GM12872 (cell line): Measurements from ENCODE around the gene TOPAZ1.

Experiments
- TF ChIP-seq, protein P1 (sequence below): IDR thresholded peaks from 3 replicates; pipeline ENCODE4 v1.5.1; 2011; ENCODE audit warnings: low read depth, mild to moderate bottlenecking, low read length, moderate library complexity; ENCODE audit not compliant: insufficient read depth

Gene TOPAZ1

DNA sequence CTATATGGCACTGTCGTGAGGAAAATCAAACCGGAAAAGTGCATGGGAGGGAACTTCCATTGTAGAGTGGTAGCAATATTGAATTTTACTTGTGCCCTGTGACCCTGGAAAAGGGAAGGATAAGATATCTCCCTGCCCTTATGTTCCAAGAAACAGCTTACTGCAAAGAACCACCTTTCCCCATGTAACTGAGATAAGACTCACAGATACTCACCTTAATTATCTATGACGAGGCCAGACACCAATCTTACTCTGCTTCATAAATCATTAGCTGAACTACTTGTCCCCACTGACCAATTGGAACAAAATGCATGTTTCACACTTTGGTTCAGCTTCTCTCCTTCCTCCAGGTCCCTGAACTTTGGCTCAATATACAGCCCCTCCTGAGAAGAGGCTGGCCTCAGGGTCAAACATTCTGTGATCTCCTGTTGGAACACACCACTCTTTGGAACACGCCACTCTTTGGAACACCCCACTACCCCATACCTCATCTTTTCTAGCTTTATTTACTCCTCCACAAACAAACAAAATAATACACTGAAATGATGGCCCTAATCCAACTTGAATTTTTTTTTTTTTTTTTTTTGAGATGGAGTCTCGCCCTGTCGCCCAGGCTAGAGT lies 6.9 kb upstream of the TOPAZ1 start:
- TF ChIP-seq, protein P1, sequence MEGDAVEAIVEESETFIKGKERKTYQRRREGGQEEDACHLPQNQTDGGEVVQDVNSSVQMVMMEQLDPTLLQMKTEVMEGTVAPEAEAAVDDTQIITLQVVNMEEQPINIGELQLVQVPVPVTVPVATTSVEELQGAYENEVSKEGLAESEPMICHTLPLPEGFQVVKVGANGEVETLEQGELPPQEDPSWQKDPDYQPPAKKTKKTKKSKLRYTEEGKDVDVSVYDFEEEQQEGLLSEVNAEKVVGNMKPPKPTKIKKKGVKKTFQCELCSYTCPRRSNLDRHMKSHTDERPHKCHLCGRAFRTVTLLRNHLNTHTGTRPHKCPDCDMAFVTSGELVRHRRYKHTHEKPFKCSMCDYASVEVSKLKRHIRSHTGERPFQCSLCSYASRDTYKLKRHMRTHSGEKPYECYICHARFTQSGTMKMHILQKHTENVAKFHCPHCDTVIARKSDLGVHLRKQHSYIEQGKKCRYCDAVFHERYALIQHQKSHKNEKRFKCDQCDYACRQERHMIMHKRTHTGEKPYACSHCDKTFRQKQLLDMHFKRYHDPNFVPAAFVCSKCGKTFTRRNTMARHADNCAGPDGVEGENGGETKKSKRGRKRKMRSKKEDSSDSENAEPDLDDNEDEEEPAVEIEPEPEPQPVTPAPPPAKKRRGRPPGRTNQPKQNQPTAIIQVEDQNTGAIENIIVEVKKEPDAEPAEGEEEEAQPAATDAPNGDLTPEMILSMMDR = no peak

DNA sequence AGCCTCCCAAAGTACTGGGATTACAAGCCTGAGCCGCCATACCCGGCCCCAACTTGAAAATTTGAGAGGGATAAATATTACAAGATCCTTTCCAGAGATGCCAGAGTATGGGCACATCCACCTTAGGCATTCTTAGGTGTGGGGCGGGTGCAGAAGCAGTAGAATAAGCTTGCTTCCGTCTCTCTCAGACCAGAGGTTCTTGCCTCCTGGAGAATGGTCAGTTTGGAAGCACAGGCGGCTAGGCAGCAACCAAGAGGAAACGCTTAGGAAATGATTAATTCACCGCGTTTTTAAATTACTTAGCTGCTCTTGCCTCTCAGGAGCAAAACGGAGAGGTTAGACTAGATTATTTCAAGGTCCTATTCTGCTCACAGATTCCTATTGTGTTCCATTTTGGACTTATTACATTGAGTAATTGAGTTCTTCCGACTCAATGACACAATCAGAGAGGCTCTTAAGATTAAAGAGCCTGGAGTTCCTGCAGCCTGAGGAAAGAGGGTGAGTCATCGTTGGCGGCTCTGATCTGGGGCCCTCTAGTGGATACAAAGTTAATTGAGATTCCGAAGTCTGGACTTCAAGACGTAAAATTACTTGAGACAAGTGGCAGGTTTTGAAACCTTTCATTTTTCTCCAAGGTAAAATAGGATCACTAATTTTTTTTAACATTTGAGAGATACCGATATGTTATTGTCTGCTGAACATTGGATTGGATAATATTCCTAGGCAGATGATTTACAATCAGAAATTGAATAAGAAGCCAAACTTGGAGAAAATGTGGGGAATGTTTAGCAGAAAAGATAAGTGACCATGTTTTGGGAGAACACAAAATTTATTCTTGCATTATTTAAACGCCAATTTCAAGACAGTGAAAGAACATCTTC lies 5.8 kb upstream of the TOPAZ1 start:
- TF ChIP-seq, protein P1 = peak; percentile 73

DNA sequence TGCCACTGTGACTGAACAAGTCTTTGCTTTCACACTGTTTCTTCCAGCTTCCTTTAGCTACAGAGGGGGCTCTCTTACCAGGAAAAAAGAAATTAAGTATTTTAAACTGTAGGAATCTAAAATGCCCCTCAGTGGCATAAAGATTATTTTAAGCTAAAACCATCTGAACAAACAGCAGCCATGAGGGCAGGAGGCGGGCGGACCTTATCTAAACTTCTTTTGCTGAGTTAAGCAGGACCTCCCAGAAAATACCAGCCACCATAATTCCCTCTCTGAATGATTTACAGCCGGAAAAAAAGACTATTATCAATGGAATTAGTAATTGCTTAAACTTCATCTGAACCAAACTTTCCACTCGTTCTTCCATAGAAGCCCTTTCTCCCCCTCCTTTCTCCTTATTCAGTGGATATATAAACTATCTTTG lies 5.2 kb upstream of the TOPAZ1 start:
- TF ChIP-seq, protein P1 = no peak

DNA sequence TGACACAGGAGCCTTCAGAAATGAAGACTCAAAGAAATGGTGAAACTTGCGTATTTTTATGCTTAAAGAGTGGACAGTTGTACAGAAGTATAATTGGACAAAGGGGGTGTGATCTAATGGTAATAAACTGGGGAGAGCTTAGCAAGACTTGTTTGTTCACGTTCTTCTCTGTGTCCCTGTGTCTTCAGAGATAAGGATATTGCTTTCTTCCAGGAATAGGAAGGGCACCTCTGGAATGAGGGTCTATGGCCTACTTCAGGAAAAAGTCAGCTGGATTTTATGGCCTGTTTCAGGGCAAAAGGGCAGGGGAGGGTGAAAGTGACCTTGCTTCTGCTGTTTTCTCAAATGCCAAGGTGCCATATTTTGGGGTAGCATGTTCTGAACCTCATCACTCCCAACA lies 4.5 kb upstream of the TOPAZ1 start:
- TF ChIP-seq, protein P1 = no peak

DNA sequence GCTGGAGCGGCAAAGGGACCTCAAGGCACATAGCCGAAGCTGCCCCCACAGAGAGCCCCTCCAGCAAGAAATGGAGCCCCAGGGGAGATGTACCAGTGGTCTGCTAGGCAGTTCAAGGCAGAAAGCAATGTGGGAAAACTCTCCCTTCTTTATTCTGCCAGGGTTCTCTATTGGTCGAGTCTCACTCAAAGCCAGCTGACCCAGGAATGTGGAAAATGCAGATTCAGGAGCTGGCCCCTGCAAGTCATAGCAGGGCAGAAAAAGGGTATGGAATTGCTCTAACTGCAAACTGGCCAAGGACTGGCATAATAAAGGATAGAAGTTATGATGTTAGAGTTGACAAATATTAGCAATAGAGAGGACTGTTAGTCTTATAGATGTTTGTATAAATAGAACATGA lies 4.0 kb upstream of the TOPAZ1 start:
- TF ChIP-seq, protein P1 = no peak

DNA sequence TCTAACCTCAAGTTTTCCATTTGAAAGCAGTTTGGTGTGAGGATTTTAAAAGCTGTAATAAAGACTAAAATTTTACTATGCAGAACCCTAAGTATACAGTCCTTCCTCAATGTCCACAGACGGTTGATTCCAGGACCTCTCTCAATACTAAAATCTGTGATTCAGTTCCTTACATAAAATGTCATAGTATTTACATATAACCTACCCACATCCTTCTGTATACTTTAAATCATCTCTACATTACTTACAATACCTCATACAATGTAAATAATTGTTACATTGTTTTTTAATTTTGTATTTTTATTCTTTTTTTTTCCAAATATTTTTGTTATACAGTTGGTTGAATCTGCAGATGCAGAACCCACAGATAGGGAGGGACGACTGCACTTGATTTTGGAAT lies 2.8 kb upstream of the TOPAZ1 start:
- TF ChIP-seq, protein P1 = no peak

DNA sequence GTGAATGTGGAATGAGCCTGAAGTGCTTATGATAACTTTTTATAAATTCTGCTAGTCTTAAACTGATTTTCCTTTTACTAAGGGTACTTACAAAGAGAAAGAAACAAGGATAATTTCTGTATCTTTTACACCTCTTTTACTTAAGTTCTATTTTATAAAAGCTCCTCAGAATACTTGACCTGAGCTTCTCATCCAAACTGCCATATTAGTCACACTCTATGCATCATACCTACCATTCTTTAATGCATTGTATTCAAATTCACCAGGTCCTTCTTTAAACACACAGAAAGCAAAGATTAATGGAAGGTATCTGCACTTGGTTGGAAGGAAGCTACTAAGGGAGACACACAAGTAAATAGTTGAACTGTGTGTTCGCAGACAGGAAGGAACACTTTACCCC lies 1.6 kb upstream of the TOPAZ1 start:
- TF ChIP-seq, protein P1 = no peak
